HL-60 (cell line): ENCODE data around the gene MCF2L2.

ENCODE experiments used
- DNase-seq, 2 experiments: peaks; one replicate each; pipeline ENCODE4 v3.0.0-alpha.2; 2010 to 2020; ENCODE audit warnings: low read depth in 1 of 2, low spot score in 1 of 2
- H3K27ac ChIP-seq: fragments of 250-450 bp; sonication (Bioruptor Pico); replicated peaks from 2 replicates; pipeline ENCODE4 v1.5.1; 2020; ENCODE audit warnings: mild to moderate bottlenecking, moderate library complexity
- H3K27me3 ChIP-seq: fragments of 250-450 bp; sonication (Bioruptor Pico); 2 replicates; pipeline ENCODE4 v1.5.1; 2021; ENCODE audit warnings: mild to moderate bottlenecking, moderate library complexity; ENCODE audit not compliant: insufficient read depth, poor library complexity, severe bottlenecking
- H3K4me3 ChIP-seq: replicated peaks from 2 replicates; pipeline ENCODE4 v1.5.1; 2011; ENCODE audit warnings: mild to moderate bottlenecking, control low read depth, low read length; ENCODE audit not compliant: insufficient read depth
- CTCF ChIP-seq: IDR thresholded peaks from one replicate; pipeline ENCODE4 v1.5.1; 2011; ENCODE audit warnings: low read length, control low read depth, inconsistent platforms; ENCODE audit not compliant: insufficient read depth
- GABPA ChIP-seq: IDR thresholded peaks from 2 replicates; pipeline ENCODE4 v1.6.1; 2012; ENCODE audit warnings: low read depth
- POLR2AphosphoS5 ChIP-seq: IDR thresholded peaks from 2 replicates; pipeline ENCODE4 v1.6.1; 2012; ENCODE audit warnings: low read depth
- REST ChIP-seq: IDR thresholded peaks from 2 replicates; pipeline ENCODE4 v1.6.1; 2012; ENCODE audit warnings: low read depth; ENCODE audit not compliant: insufficient replicate concordance
- SPI1 ChIP-seq: IDR thresholded peaks from 2 replicates; pipeline ENCODE4 v1.6.1; 2012; ENCODE audit warnings: low read depth, mild to moderate bottlenecking, borderline replicate concordance

The MCF2L2 gene

GRCh38 chr3:183210341-183210740 lies 218.1 kb downstream of the MCF2L2 start:
- H3K4me3 ChIP-seq, result no peak overlapping the region
- H3K27ac ChIP-seq, result peak overlapping the region; percentile 93
- no peaks in the 10 kb centered on the region for H3K27me3 ChIP-seq
- no peak for TF ChIP-seq REST
- peak; percentile 60 to 67 for DNase-seq

- DNase-seq, result no peak
- no peak for TF ChIP-seq CTCF
- TF ChIP-seq REST, result no peak
- no peak for TF ChIP-seq POLR2AphosphoS5
- no peak for TF ChIP-seq SPI1
- no peak for TF ChIP-seq GABPA
- H3K4me3 ChIP-seq, result no peak overlapping the region
- no peak overlapping the region for H3K27ac ChIP-seq
- no peaks in the 10 kb centered on the region for H3K27me3 ChIP-seq
Observed at GRCh38 chr3:183208800-183209199, 219.6 kb downstream of the MCF2L2 start.

GRCh38 chr3:183208260-183208659 lies 220.2 kb downstream of the MCF2L2 start:
- Histone ChIP-seq H3K27ac (no peak overlapping the region), H3K4me3 (no peak overlapping the region), H3K27me3 (no peaks in the 10 kb centered on the region)
- DNase-seq, result no peak
- TF ChIP-seq CTCF (no peak), SPI1 (no peak), POLR2AphosphoS5 (no peak), GABPA (no peak), REST (no peak)

GRCh38 chr3:183203670-183204069 lies 224.7 kb downstream of the MCF2L2 start:
- TF ChIP-seq POLR2AphosphoS5 (no peak), SPI1 (no peak), REST (no peak), CTCF (no peak), GABPA (no peak)
- no peaks in the 10 kb centered on the region for H3K27me3 ChIP-seq
- DNase-seq, result no peak
- no peak overlapping the region for H3K27ac ChIP-seq
- H3K4me3 ChIP-seq, result no peak overlapping the region
